NCI-H1417 treated with DMSO at 0.1 percent for 48 hours (cell line): ENCODE results near the gene DDX18.
"Not testable (repeated sequence)": the region's sequence is repeated elsewhere in the genome, so short reads cannot be mapped to it uniquely, and the experiment has no call there.

ENCODE experiments used
- DNase-seq: peaks from one replicate; lab custom pipeline; 2025; lab: John Stamatoyannopoulos, UW

Gene DDX18

GRCh38 chr2:117814417-117815264 lies at the start of gene DDX18:
DDX18 (plus strand) TSS chr2:117814691; CDS start chr2:117814778, 87 bp downstream.
- DNase-seq = peak; percentile 96

- DNase-seq = no peak
Measured at GRCh38 chr2:117770730-117771129, 43.8 kb upstream of the DDX18 start.

- no peak for DNase-seq
Measured at GRCh38 chr2:117771969-117772630, 42.4 kb upstream of the DDX18 start.

- no peak for DNase-seq
Measured at GRCh38 chr2:117774716-117775115, 39.8 kb upstream of the DDX18 start.

- no peak for DNase-seq
Measured at GRCh38 chr2:117775703-117776219, 38.7 kb upstream of the DDX18 start.

- DNase-seq = no peak
Measured at GRCh38 chr2:117776888-117777287, 37.6 kb upstream of the DDX18 start.

GRCh38 chr2:117785740-117786139 lies 28.8 kb upstream of the DDX18 start:
- DNase-seq = no peak

- no peak for DNase-seq
Measured at GRCh38 chr2:117786520-117786919, 28.0 kb upstream of the DDX18 start.

- DNase-seq = no peak
Measured at GRCh38 chr2:117789505-117789904, 25.0 kb upstream of the DDX18 start.

- no peak for DNase-seq
Measured at GRCh38 chr2:117794668-117795067, 19.8 kb upstream of the DDX18 start.

GRCh38 chr2:117801826-117802225 lies 12.7 kb upstream of the DDX18 start:
- DNase-seq = no peak

GRCh38 chr2:117803644-117804325 lies 10.7 kb upstream of the DDX18 start:
- peak; percentile 4 for DNase-seq

- DNase-seq = no peak
Measured at GRCh38 chr2:117812443-117812842, 2.0 kb upstream of the DDX18 start.

GRCh38 chr2:117815946-117816345 lies 1.5 kb downstream of the DDX18 start:
- DNase-seq = no peak

- DNase-seq = no peak
Measured at GRCh38 chr2:117818921-117819320, 4.4 kb downstream of the DDX18 start.

- no peak for DNase-seq
Measured at GRCh38 chr2:117820444-117820843, 6.0 kb downstream of the DDX18 start.

- no peak for DNase-seq
Measured at GRCh38 chr2:117825437-117825836, 10.9 kb downstream of the DDX18 start.

GRCh38 chr2:117827464-117827863 lies 13.0 kb downstream of the DDX18 start:
- DNase-seq = not testable (repeated sequence)

GRCh38 chr2:117828870-117829269 lies 14.4 kb downstream of the DDX18 start:
- DNase-seq = no peak

- DNase-seq = no peak
Measured at GRCh38 chr2:117832332-117832731, 17.8 kb downstream of the DDX18 start.

- no peak for DNase-seq
Measured at GRCh38 chr2:117832905-117833613, 18.6 kb downstream of the DDX18 start.

- no peak for DNase-seq
Measured at GRCh38 chr2:117833911-117834310, 19.4 kb downstream of the DDX18 start.
